GM21723 (cell line): ENCODE measurements around the gene ARL6IP1.

ENCODE experiments used
- ATAC-seq: cut with Tn5 transposase; IDR thresholded peaks from one replicate; pipeline ENCODE4 v1.9.1; 2021; ENCODE audit warnings: mild to moderate bottlenecking, moderate library complexity; ENCODE audit not compliant: unreplicated experiment

Gene ARL6IP1

GRCh38 chr16:18801145-18801972 is at the start of gene ARL6IP1:
TSS of gene ARL6IP1 (minus strand) at chr16:18801549. CDS start at chr16:18801466, 83 bp downstream.
- ATAC-seq, result peak; percentile 92

- ATAC-seq, result no peak
These were observed 45.1 kb upstream of the ARL6IP1 start for GRCh38 chr16:18846416-18846815.

- ATAC-seq, result no peak
These were observed 41.2 kb upstream of the ARL6IP1 start for GRCh38 chr16:18842565-18842964.

GRCh38 chr16:18841833-18842525 is 40.6 kb upstream of the ARL6IP1 start:
- no peak for ATAC-seq

GRCh38 chr16:18839555-18839954 is 38.2 kb upstream of the ARL6IP1 start:
- no peak for ATAC-seq

GRCh38 chr16:18836702-18837101 is 35.4 kb upstream of the ARL6IP1 start:
- no peak for ATAC-seq

- ATAC-seq, result no peak
These were observed 33.5 kb upstream of the ARL6IP1 start for GRCh38 chr16:18834864-18835263.

- no peak for ATAC-seq
These were observed 32.6 kb upstream of the ARL6IP1 start for GRCh38 chr16:18833707-18834505.

GRCh38 chr16:18832613-18833012 is 31.3 kb upstream of the ARL6IP1 start:
- ATAC-seq, result no peak

GRCh38 chr16:18832006-18832405 is 30.7 kb upstream of the ARL6IP1 start:
- ATAC-seq, result no peak

GRCh38 chr16:18829251-18829650 is 27.9 kb upstream of the ARL6IP1 start:
- no peak for ATAC-seq

GRCh38 chr16:18827890-18828289 is 26.5 kb upstream of the ARL6IP1 start:
- ATAC-seq, result no peak

- ATAC-seq, result no peak
These were observed 14.9 kb upstream of the ARL6IP1 start for GRCh38 chr16:18816286-18816685.

GRCh38 chr16:18811925-18812324 is 10.6 kb upstream of the ARL6IP1 start:
- no peak for ATAC-seq

GRCh38 chr16:18809165-18809564 is 7.8 kb upstream of the ARL6IP1 start:
- no peak for ATAC-seq

GRCh38 chr16:18805257-18805773 is 4.0 kb upstream of the ARL6IP1 start:
- ATAC-seq, result no peak

- ATAC-seq, result no peak
These were observed 3.2 kb upstream of the ARL6IP1 start for GRCh38 chr16:18804540-18804939.

GRCh38 chr16:18803569-18804462 is 2.5 kb upstream of the ARL6IP1 start:
- ATAC-seq, result no peak

GRCh38 chr16:18802767-18803343 is 1.5 kb upstream of the ARL6IP1 start:
- no peak for ATAC-seq

GRCh38 chr16:18800775-18801144 is 589 bp downstream of the ARL6IP1 start:
- ATAC-seq, result no peak
